SU-DHL-6 (cell line): ENCODE measurements around the gene ULK3.
A peak's percentile ranks its signal among the peaks of the same experiment; 100 is the strongest.

Experiments
- H2AFZ ChIP-seq: fragments of 200-600 bp; sonication (generic); 2 replicates; pipeline ENCODE4 v1.6.1; 2014; ENCODE audit warnings: low read depth, mild to moderate bottlenecking, moderate library complexity, mixed read lengths, antibody characterized with exemption, low read length; ENCODE audit not compliant: severe bottlenecking
- H3F3A ChIP-seq: fragments of 200-600 bp; shearing (Covaris generic); 2 replicates; pipeline ENCODE4 v1.6.0; 2016; ENCODE audit warnings: antibody characterized with exemption, mild to moderate bottlenecking; ENCODE audit not compliant: insufficient read depth
- H3K27ac ChIP-seq: fragments of 200-600 bp; sonication (generic); 2 replicates; pipeline ENCODE4 v1.5.1; 2016; ENCODE audit warnings: low read depth, mild to moderate bottlenecking, low read length, moderate library complexity, mixed read lengths
- H3K27me3 ChIP-seq: fragments of 200-600 bp; sonication (generic), shearing (Covaris generic); 2 replicates; pipeline ENCODE4 v1.6.0; 2014; ENCODE audit warnings: mild to moderate bottlenecking, low read length
- H3K36me3 ChIP-seq: fragments of 200-600 bp; sonication (generic); 2 replicates; pipeline ENCODE4 v1.6.1; 2014; ENCODE audit warnings: mild to moderate bottlenecking, low read length, mixed read lengths
- H3K4me2 ChIP-seq: fragments of 300-600, 200-600 bp; shearing (Covaris generic), sonication (generic); 2 replicates; pipeline ENCODE4 v1.6.0; 2014; ENCODE audit warnings: low read length, low read depth, mild to moderate bottlenecking; ENCODE audit not compliant: poor library complexity, severe bottlenecking
- H3K4me3 ChIP-seq: fragments of 200-600 bp; sonication (generic); 2 replicates; pipeline ENCODE4 v1.5.1; 2014; ENCODE audit warnings: antibody characterized with exemption, low read length, mild to moderate bottlenecking, mixed read lengths; ENCODE audit not compliant: insufficient read depth, poor library complexity, severe bottlenecking
- H3K79me2 ChIP-seq: fragments of 200-600 bp; sonication (generic); 2 replicates; pipeline ENCODE4 v1.6.1; 2014; ENCODE audit warnings: mild to moderate bottlenecking, low read length, moderate library complexity; ENCODE audit not compliant: insufficient read depth
- H3K9ac ChIP-seq: fragments of 200-600 bp; sonication (generic); 2 replicates; pipeline ENCODE4 v1.7.0; 2014; ENCODE audit warnings: mild to moderate bottlenecking, low read length
- H3K9me2 ChIP-seq: fragments of 200-600 bp; sonication (generic); replicated peaks from 2 replicates; pipeline ENCODE4 v1.6.1; 2014; ENCODE audit warnings: low read length; ENCODE audit not compliant: insufficient read depth
- H3K9me3 ChIP-seq: fragments of 200-600 bp; sonication (generic); 2 replicates; pipeline ENCODE4 v1.6.1; 2014; ENCODE audit warnings: low read length, mixed read lengths; ENCODE audit not compliant: insufficient read depth
- H4K20me1 ChIP-seq: fragments of 200-600 bp; sonication (generic); 2 replicates; pipeline ENCODE4 v1.6.1; 2014; ENCODE audit warnings: low read depth, mild to moderate bottlenecking, antibody characterized with exemption, low read length, moderate library complexity, mixed read lengths
- EZH2phosphoT487 ChIP-seq: fragments of 200-600 bp; sonication (generic), shearing (Covaris generic); conservative IDR thresholded peaks from 2 replicates; pipeline ENCODE4 v1.6.1; 2018; ENCODE audit warnings: mild to moderate bottlenecking, antibody characterized with exemption, low read length, moderate library complexity, mixed read lengths
- TF ChIP-seq, protein P1 (sequence below): fragments of 200-600 bp; sonication (generic); IDR thresholded peaks from one replicate; pipeline ENCODE4 v1.5.1; 2017; ENCODE audit warnings: antibody characterized with exemption, mild to moderate bottlenecking, low read length, moderate library complexity; ENCODE audit not compliant: insufficient read depth, poor library complexity, severe bottlenecking

Gene ULK3

DNA sequence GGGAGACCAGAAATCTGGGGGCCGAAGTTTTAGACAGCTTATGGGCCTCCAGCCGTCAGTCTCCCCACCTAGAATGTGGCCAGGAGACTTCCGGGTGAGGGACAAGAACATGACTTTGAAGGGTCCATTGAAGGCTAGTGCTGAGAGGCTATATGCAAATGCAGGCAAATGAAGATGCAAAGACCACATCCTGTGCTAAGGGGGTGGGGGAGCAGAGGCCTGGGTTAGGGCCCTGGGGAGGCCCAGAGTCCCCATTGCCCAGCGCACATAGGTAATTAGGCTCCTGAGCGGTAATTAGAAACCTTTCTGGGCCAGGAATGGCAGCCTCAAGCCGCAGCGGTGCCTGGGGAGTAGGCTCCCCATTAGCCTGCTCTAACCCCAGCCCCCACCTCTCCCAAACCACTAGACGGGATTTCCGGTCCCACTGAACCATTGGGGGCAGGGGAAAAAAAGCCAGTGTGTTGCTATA lies 54.2 kb downstream of the ULK3 start:
- H3K9ac ChIP-seq, result peak overlapping the region; percentile 77
- H3K27me3 ChIP-seq, result no peaks in the 10 kb centered on the region
- peaks cover 77% of the 10 kb centered on the region for H3F3A ChIP-seq
- H3K9me3 ChIP-seq, result no peaks in the 10 kb centered on the region
- no peaks in the 10 kb centered on the region for H3K9me2 ChIP-seq
- TF ChIP-seq, protein P1, sequence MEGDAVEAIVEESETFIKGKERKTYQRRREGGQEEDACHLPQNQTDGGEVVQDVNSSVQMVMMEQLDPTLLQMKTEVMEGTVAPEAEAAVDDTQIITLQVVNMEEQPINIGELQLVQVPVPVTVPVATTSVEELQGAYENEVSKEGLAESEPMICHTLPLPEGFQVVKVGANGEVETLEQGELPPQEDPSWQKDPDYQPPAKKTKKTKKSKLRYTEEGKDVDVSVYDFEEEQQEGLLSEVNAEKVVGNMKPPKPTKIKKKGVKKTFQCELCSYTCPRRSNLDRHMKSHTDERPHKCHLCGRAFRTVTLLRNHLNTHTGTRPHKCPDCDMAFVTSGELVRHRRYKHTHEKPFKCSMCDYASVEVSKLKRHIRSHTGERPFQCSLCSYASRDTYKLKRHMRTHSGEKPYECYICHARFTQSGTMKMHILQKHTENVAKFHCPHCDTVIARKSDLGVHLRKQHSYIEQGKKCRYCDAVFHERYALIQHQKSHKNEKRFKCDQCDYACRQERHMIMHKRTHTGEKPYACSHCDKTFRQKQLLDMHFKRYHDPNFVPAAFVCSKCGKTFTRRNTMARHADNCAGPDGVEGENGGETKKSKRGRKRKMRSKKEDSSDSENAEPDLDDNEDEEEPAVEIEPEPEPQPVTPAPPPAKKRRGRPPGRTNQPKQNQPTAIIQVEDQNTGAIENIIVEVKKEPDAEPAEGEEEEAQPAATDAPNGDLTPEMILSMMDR, result no peak
- TF ChIP-seq EZH2phosphoT487, result no peak
- peak overlapping the region; percentile 96 for H3K27ac ChIP-seq
- no peak overlapping the region for H2AFZ ChIP-seq
- H3K79me2 ChIP-seq, result peaks cover 85% of the 10 kb centered on the region
- peak overlapping the region; percentile 51 for H3K4me3 ChIP-seq
- no peaks in the 10 kb centered on the region for H3K36me3 ChIP-seq
- peak overlapping the region; percentile 73 for H3K4me2 ChIP-seq
- H4K20me1 ChIP-seq, result no peaks in the 10 kb centered on the region

DNA sequence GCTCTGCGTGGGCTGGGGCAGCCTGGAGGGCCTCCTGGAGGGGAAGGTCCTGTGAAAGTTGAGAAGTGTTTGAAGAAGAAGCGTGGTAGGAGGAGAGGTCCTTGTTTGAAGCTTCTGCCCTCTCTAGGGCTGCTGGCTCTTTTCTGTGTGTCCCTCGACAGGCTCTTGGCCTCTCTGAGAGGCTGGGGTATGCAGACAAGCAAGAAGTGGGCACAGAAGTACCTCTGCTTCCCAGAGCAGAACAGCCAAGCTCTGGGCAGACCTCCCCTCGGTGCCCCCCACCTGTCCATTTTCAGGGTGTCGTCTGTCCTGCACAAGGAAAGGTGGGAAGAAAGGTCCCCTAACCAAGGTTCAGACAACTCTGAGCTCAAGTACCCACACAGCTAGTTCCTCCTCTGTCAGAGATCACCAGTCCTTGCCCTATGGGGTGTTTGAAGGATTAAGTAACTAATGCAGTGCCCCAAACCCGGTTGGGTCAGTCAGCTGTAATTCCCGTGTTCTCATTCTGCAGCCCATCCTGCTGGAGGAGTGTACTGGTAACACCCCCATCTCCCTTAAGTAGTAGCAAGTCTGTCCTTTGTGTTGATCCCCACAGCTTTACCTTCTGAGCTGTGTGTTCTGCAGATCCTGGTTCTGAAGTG lies 54.8 kb downstream of the ULK3 start:
- Histone ChIP-seq H2AFZ (no peak overlapping the region), H3K9ac (peak overlapping the region; percentile 77), H3K27ac (peak overlapping the region; percentile 96), H3F3A (peaks cover 82% of the 10 kb centered on the region), H3K79me2 (peaks cover 85% of the 10 kb centered on the region), H3K4me2 (peak overlapping the region; percentile 73), H3K9me3 (no peaks in the 10 kb centered on the region), H4K20me1 (no peaks in the 10 kb centered on the region), H3K9me2 (no peaks in the 10 kb centered on the region), H3K4me3 (peak overlapping the region; percentile 51), H3K36me3 (no peaks in the 10 kb centered on the region), H3K27me3 (no peaks in the 10 kb centered on the region)
- TF ChIP-seq, protein P1, result peak; percentile 3
- no peak for TF ChIP-seq EZH2phosphoT487

DNA sequence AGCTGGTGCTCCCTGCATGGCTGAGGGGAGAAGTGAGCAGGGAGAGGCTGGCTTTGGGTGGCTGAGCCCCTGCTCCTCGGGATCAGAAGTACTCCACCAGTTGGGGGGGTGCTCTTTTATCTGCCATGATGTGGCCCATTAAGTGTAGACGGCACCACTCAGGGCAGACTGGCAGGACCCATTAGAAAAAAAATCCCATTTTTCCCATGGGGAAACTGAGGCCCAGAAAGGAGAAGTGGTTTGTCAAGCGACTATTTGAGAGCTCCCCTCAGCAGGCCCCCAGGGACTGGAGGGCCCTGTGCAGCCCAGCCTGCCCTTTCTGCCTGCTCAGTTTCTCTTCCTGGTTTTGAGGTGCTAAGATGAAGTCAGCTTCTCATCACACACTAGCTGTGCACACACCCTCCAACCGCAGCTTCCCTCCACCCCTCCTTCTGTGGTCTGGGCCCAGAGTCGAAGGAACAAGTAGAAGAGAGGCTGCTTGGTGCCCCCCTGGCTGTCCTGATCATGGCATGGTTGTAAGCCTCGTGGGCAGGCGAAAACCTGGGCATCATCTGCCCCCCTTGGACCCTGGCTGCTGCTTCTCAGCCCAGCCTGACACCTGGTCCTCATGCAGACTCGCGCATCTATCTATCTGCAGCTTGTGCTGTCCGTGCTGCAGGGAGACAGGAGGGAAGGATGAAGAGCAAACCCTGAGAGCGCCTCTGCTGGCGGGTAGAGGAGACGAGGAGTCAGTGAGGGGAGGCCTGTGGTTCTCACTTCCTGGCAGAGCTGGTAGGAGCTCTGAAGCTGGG lies 55.5 kb downstream of the ULK3 start:
- Histone ChIP-seq H3K79me2 (peaks cover 85% of the 10 kb centered on the region), H3K4me2 (peak overlapping the region; percentile 73), H3K27ac (peak overlapping the region; percentile 96), H3K4me3 (peak overlapping the region; percentile 51), H3K36me3 (no peaks in the 10 kb centered on the region), H2AFZ (no peak overlapping the region), H4K20me1 (no peaks in the 10 kb centered on the region), H3K9me2 (no peaks in the 10 kb centered on the region), H3K27me3 (no peaks in the 10 kb centered on the region), H3F3A (peaks cover 88% of the 10 kb centered on the region), H3K9me3 (no peaks in the 10 kb centered on the region), H3K9ac (peak overlapping the region; percentile 99)
- TF ChIP-seq, protein P1, result peak; percentile 89
- no peak for TF ChIP-seq EZH2phosphoT487
